ENCODE data around the gene SOX18. TPM values are rescaled to one million over a fixed set of nuclear protein-coding genes. Genes with fewer than 3 reads are reported as not detected.

The SOX18 gene
- total RNA-seq, 1 donor from 2014 or later: not detected

DNA sequence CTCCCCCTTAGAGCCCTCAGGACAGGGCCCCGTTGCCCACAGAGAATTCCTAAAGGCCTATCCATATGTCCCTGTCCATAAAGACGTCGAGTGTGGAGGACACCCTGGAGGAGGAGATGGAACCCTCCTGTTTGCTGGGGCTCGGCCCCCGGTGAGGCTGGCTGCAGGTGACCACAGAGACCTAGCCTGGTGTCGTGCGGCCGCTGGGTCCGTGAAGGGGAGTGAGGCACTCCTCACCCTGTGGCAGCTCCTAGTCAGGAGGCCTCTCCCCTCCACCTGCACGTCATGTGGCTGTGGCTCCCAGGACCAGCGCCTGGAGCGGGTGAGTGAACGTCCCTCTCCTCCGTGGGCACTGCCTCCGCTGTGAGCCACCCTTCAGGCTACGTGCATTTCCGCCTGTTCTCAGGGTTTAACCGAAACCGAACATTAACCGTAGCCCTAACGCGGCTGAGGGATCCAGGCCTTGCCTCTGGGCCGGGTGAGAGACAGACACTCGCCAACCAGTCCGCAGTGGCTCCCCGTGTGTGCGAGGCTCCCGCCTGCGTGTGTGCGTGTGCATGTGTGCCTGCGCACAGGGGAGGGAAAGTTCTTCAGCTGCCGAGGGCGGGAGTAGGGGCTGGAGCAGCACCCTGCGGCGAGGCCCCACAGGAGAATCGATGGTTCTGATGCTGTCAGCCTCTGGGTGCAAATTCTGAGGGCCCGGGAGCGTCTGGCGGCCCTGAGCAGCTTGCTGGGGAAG is 7.6 kb upstream of the SOX18 start:
- no peaks in the 10 kb centered on the region for H3K9me3 ChIP-seq (ENCODE audit: low read depth)
- peaks cover 5% of the 10 kb centered on the region for H3F3A ChIP-seq (ENCODE audit: low read depth)
- peak; percentile 32 for DNase-seq (ENCODE audit: low spot score)
- Mint-ChIP-seq H3K27me3 (ENCODE audit: insufficient read depth, low read depth) (peaks cover 18% of the 10 kb centered on the region), H3K4me3 (peak overlapping the region; percentile 24), H3K4me1 (peaks cover 23% of the 10 kb centered on the region), H3K27ac (no peak overlapping the region), H3K36me3 (no peaks in the 10 kb centered on the region), H3K9me3 (peaks cover 2% of the 10 kb centered on the region)
- H3K79me2 ChIP-seq (ENCODE audit: low read depth): no peaks in the 10 kb centered on the region
- peak overlapping the region; percentile 54 for H2AFZ ChIP-seq (replicated peaks)
- no peak overlapping the region for H3K4me3 ChIP-seq
- no peak overlapping the region for H3K4me2 ChIP-seq
- H3K4me1 ChIP-seq: peaks cover 4% of the 10 kb centered on the region
- no peaks in the 10 kb centered on the region for H4K20me1 ChIP-seq (ENCODE audit: low read depth)
- no peak overlapping the region for H3K27ac ChIP-seq
- H3K27me3 ChIP-seq: peaks cover 13% of the 10 kb centered on the region
- H3K36me3 ChIP-seq: no peaks in the 10 kb centered on the region
- TF ChIP-seq, protein P1, sequence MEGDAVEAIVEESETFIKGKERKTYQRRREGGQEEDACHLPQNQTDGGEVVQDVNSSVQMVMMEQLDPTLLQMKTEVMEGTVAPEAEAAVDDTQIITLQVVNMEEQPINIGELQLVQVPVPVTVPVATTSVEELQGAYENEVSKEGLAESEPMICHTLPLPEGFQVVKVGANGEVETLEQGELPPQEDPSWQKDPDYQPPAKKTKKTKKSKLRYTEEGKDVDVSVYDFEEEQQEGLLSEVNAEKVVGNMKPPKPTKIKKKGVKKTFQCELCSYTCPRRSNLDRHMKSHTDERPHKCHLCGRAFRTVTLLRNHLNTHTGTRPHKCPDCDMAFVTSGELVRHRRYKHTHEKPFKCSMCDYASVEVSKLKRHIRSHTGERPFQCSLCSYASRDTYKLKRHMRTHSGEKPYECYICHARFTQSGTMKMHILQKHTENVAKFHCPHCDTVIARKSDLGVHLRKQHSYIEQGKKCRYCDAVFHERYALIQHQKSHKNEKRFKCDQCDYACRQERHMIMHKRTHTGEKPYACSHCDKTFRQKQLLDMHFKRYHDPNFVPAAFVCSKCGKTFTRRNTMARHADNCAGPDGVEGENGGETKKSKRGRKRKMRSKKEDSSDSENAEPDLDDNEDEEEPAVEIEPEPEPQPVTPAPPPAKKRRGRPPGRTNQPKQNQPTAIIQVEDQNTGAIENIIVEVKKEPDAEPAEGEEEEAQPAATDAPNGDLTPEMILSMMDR (IDR thresholded peaks at IDR 0.05): no peak
- TF ChIP-seq EZH2phosphoT487 (IDR thresholded peaks at IDR 0.05) (no peak), EZH2 (IDR thresholded peaks at IDR 0.05) (no peak)
- no peak overlapping the region for H3K9ac ChIP-seq

DNA sequence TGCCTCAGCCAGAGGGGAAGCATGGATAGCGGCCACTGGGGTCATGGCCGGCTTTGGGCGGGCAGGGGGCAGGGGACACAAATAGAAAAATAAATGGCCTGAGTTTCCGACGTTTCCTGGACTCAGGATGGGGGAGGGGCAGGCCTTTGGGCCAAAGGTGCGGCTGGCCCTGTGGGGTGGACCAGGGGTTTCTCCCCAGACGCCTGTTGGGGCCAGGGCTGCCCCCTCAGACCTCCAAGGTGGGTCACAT is 7.1 kb upstream of the SOX18 start:
- peaks cover 21% of the 10 kb centered on the region for H3K4me1 Mint-ChIP-seq
- no peak overlapping the region for H2AFZ ChIP-seq (replicated peaks)
- no peaks in the 10 kb centered on the region for H3K9me3 ChIP-seq (ENCODE audit: low read depth)
- peaks cover 4% of the 10 kb centered on the region for H3K4me1 ChIP-seq
- no peak overlapping the region for H3K27ac ChIP-seq
- H3K4me3 Mint-ChIP-seq: no peak overlapping the region
- no peaks in the 10 kb centered on the region for H3K79me2 ChIP-seq (ENCODE audit: low read depth)
- H3K27ac Mint-ChIP-seq: no peak overlapping the region
- no peak overlapping the region for H3K4me3 ChIP-seq
- peaks cover 18% of the 10 kb centered on the region for H3K27me3 ChIP-seq
- H3K4me2 ChIP-seq: no peak overlapping the region
- H3K9ac ChIP-seq: no peak overlapping the region
- peaks cover 21% of the 10 kb centered on the region for H3K27me3 Mint-ChIP-seq (ENCODE audit: insufficient read depth, low read depth)
- H3K9me3 Mint-ChIP-seq: peaks cover 2% of the 10 kb centered on the region
- H3K36me3 ChIP-seq: no peaks in the 10 kb centered on the region
- H3K36me3 Mint-ChIP-seq: no peaks in the 10 kb centered on the region
- no peaks in the 10 kb centered on the region for H4K20me1 ChIP-seq (ENCODE audit: low read depth)
- peaks cover 5% of the 10 kb centered on the region for H3F3A ChIP-seq (ENCODE audit: low read depth)
- TF ChIP-seq, protein P1 (IDR thresholded peaks at IDR 0.05): no peak
- no peak for TF ChIP-seq EZH2phosphoT487 (IDR thresholded peaks at IDR 0.05)
- no peak for TF ChIP-seq EZH2 (IDR thresholded peaks at IDR 0.05)
- no peak for DNase-seq (ENCODE audit: low spot score)

DNA sequence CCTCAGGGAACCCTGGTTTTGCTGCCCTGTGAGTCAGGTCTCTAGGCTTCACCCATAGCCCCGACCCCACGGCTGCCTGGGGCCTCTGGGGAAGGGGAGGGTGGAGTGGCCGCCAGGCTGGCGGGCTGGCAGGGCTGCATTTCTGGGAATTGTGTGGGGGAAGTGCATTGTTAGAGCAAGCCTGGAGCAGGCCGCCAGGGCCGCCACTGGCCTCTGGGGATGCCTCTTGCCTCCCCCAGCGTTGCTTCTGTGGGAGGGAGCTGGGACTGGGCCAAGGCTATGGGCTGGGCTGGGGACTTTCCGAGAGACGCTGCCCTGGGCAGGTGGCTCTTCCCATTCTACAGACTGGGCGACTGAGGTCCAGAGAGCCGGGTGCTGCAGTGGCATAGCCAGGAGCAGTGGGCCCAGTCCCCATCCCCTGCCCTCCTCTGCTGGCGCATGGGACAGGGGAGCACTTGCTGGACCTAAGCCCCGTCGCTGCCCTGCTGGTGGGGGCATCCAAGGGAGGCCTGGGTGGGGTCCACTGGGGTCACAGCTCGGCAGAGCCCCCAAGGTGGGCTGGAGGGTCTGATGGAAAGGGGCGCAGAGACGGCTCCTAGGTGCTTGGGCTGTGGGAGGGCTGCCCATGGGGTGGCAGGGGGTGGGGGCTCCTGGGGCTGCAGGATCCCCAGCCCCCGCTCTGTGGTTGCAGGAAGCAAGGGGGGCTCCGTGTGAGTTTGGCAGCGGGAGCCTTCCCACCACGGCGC is 6.6 kb upstream of the SOX18 start:
- Mint-ChIP-seq H3K4me1 (peaks cover 21% of the 10 kb centered on the region), H3K9me3 (peaks cover 2% of the 10 kb centered on the region), H3K27ac (no peak overlapping the region), H3K36me3 (no peaks in the 10 kb centered on the region), H3K27me3 (ENCODE audit: insufficient read depth, low read depth) (peaks cover 24% of the 10 kb centered on the region), H3K4me3 (no peak overlapping the region)
- Histone ChIP-seq H3K27me3 (peaks cover 22% of the 10 kb centered on the region), H4K20me1 (ENCODE audit: low read depth) (no peaks in the 10 kb centered on the region), H3K9me3 (ENCODE audit: low read depth) (no peaks in the 10 kb centered on the region), H3K27ac (no peak overlapping the region), H2AFZ (replicated peaks) (no peak overlapping the region), H3K79me2 (ENCODE audit: low read depth) (no peaks in the 10 kb centered on the region), H3K4me2 (no peak overlapping the region), H3K9ac (no peak overlapping the region), H3F3A (ENCODE audit: low read depth) (peaks cover 5% of the 10 kb centered on the region), H3K4me3 (no peak overlapping the region), H3K4me1 (peaks cover 4% of the 10 kb centered on the region), H3K36me3 (no peaks in the 10 kb centered on the region)
- TF ChIP-seq, protein P1 (IDR thresholded peaks at IDR 0.05): no peak
- TF ChIP-seq EZH2phosphoT487 (IDR thresholded peaks at IDR 0.05) (no peak), EZH2 (IDR thresholded peaks at IDR 0.05) (no peak)
- peak; percentile 26 for DNase-seq (ENCODE audit: low spot score)
